ENCODE data around the gene ASTN1.

DNA sequence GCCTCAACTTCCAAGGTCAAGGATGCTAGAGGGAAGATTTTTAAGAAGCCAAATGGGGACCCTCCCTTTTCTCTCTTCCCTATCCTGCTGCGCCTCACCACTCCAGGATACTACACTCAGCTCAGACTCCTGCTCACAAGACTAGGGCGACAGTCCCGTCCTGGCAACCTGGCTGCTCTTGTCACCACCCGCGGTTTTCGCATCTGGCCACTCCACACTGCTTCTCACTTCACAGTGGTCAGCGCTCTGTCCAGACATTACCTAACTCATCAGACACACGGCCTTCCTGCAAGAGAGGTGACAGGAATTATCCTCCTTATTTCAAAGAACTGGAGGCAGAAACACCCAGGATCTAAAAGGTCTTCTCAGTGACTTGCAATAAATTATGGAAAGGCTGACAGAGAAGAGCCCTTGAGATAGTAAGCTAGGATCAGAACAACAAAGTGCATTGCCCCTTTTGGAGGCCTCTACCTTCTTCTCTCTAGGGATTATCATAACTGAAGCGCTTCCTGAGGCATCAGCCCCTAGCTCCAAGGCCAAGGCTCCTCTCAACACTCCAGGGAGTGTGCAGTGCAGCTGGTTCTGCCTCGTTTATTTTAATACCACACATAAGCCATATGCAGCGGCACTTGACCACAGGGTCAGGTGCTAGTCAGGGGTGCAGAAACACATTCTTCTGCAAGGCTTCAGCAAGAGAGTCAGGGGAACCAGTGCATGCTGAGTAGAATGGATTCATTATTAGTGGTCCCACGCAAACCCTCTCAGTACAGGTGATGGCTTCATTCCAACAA, 41.9 kb downstream of the ASTN1 start:
- no peak for TF ChIP-seq POLR2AphosphoS5 (IDR thresholded peaks at IDR 0.05; ENCODE audit: low read depth, low read length)
- no peak for TF ChIP-seq POLR2A (IDR thresholded peaks at IDR 0.05; ENCODE audit: low read depth, low read length)
- no peak for TF ChIP-seq TAF1 (IDR thresholded peaks at IDR 0.05; ENCODE audit: low read depth, low read length)

All from GM12891 (cell line).